GM19043 (cell line): Measurements from ENCODE around the gene HYOU1.
A peak's percentile ranks its signal among the peaks of the same experiment; 100 is the strongest.
"Not testable (repeated sequence)": the region's sequence is repeated elsewhere in the genome, so short reads cannot be mapped to it uniquely, and the experiment has no call there.

ENCODE experiments used
- ATAC-seq: cut with Tn5 transposase; IDR thresholded peaks from one replicate; pipeline ENCODE4 v1.9.1; 2021; ENCODE audit warnings: low read depth; ENCODE audit not compliant: unreplicated experiment

The HYOU1 gene

GRCh38 chr11:119057000-119057769 lies at the start of gene HYOU1:
HYOU1 (minus strand) TSS chr11:119057205; CDS start chr11:119056160, 1,045 bp downstream.
- peak; percentile 94 for ATAC-seq

GRCh38 chr11:119103793-119104192 lies 46.8 kb upstream of the HYOU1 start:
- no peak for ATAC-seq

- ATAC-seq = not testable (repeated sequence)
Observed at GRCh38 chr11:119103161-119103664, 46.2 kb upstream of the HYOU1 start.

- peak; percentile 82 for ATAC-seq
Observed at GRCh38 chr11:119101759-119102423, 44.9 kb upstream of the HYOU1 start, which contains the start of gene DPAGT1. DPAGT1 (minus strand) TSS chr11:119101853; CDS start chr11:119101655, 198 bp downstream.

GRCh38 chr11:119100994-119101758 lies 44.2 kb upstream of the HYOU1 start:
- ATAC-seq = peak; percentile 22

GRCh38 chr11:119100246-119100970 lies 43.4 kb upstream of the HYOU1 start:
- ATAC-seq = no peak

GRCh38 chr11:119099711-119100110 lies 42.7 kb upstream of the HYOU1 start:
- no peak for ATAC-seq

- ATAC-seq = peak; percentile 81
Observed at GRCh38 chr11:119095066-119095880, 38.3 kb upstream of the HYOU1 start.

- ATAC-seq = peak; percentile 27
Observed at GRCh38 chr11:119094816-119095065, 37.7 kb upstream of the HYOU1 start.

- no peak for ATAC-seq
Observed at GRCh38 chr11:119093942-119094815, 37.2 kb upstream of the HYOU1 start.

- no peak for ATAC-seq
Observed at GRCh38 chr11:119092880-119093842, 36.2 kb upstream of the HYOU1 start.

GRCh38 chr11:119091966-119092879 lies 35.2 kb upstream of the HYOU1 start:
- ATAC-seq = no peak

- no peak for ATAC-seq
Observed at GRCh38 chr11:119091178-119091577, 34.2 kb upstream of the HYOU1 start.

GRCh38 chr11:119089319-119089718 lies 32.3 kb upstream of the HYOU1 start:
- no peak for ATAC-seq

- ATAC-seq = no peak
Observed at GRCh38 chr11:119088406-119088805, 31.4 kb upstream of the HYOU1 start.

GRCh38 chr11:119087747-119088241 lies 30.8 kb upstream of the HYOU1 start:
- ATAC-seq = no peak
